ENCODE measurements around the gene SERPINB1. TPM values are rescaled to one million over a fixed set of nuclear protein-coding genes. Genes with fewer than 3 reads are reported as not detected.

SERPINB1 gene
- total RNA-seq, 4 donors from 2014 or later, result 284 to 1,204 (median 702) TPM

DNA sequence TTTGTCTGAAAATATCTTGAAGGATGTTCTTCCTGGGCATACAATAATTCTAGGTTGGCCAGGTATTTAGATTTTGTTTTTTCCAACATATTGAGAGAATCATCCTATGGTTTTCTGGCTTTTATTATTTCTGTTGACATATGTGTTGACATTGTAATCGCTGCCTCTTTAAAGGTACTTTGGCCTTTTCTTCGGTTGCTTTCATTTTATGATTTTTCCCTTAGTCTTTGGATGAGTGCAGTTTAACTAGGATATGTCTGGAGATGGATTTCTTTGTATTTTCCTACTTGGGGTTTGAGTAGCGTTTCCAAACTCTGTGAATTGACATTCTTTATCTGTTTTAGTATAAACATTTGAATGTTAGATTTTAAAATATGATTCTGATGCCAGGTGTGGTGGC, 11.5 kb downstream of the SERPINB1 start:
- no peaks in the 10 kb centered on the region for H3K9me3 ChIP-seq
- H3K27ac ChIP-seq, result peak overlapping the region in 1 of 4 donors; percentile 10
- 93% methylated on average over 3 of the region's 3 CpGs for WGBS, 2 donors
- intact Hi-C loops (cut with DNase I), result no loop called here
- peaks cover 0 to 15% (median 0%) of the 10 kb centered on the region in 3 donors for H3K4me1 ChIP-seq
- no peak overlapping the region for H3K4me3 ChIP-seq
- H3K36me3 ChIP-seq, result peaks cover 0 to 39% (median 6%) of the 10 kb centered on the region in 3 donors
- no peaks in the 10 kb centered on the region for H3K27me3 ChIP-seq
- TF ChIP-seq POLR2A (IDR thresholded peaks at IDR 0.05), result no peak
- TF ChIP-seq, protein P1, sequence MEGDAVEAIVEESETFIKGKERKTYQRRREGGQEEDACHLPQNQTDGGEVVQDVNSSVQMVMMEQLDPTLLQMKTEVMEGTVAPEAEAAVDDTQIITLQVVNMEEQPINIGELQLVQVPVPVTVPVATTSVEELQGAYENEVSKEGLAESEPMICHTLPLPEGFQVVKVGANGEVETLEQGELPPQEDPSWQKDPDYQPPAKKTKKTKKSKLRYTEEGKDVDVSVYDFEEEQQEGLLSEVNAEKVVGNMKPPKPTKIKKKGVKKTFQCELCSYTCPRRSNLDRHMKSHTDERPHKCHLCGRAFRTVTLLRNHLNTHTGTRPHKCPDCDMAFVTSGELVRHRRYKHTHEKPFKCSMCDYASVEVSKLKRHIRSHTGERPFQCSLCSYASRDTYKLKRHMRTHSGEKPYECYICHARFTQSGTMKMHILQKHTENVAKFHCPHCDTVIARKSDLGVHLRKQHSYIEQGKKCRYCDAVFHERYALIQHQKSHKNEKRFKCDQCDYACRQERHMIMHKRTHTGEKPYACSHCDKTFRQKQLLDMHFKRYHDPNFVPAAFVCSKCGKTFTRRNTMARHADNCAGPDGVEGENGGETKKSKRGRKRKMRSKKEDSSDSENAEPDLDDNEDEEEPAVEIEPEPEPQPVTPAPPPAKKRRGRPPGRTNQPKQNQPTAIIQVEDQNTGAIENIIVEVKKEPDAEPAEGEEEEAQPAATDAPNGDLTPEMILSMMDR (IDR thresholded peaks at IDR 0.05), result no peak
- no peak for DNase-seq

DNA sequence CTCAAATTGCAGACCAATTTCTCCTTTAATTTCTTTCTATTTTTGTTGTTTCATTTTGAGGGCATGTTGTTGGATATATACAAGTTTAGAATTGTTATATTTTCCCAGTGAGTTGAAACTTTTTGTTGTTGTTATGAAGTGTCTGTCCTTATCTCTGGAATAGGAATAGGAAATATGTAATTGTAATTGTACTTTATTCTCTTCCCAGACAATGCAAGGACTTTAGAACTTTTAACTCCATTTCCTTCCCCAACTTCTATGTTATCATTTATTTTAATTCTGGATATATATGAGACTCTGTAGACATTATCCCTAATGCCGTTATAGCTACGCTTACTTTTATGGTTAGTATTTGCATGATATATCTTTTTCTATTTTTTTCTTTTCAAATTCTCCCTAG, 12.4 kb downstream of the SERPINB1 start:
- TF ChIP-seq, protein P1 (IDR thresholded peaks at IDR 0.05), result no peak
- no peak for TF ChIP-seq POLR2A (IDR thresholded peaks at IDR 0.05)
- peaks cover 0 to 18% (median 0%) of the 10 kb centered on the region in 3 donors for H3K4me1 ChIP-seq
- no peaks in the 10 kb centered on the region for H3K9me3 ChIP-seq
- WGBS, 2 donors, result 96 to 100% methylated on average over 2 of the region's 2 CpGs
- intact Hi-C loops (cut with DNase I), result no loop called here
- peaks cover 0 to 29% (median 0%) of the 10 kb centered on the region in 3 donors for H3K36me3 ChIP-seq
- no peaks in the 10 kb centered on the region for H3K27me3 ChIP-seq
- H3K4me3 ChIP-seq, result no peak overlapping the region
- DNase-seq, result no peak
- H3K27ac ChIP-seq, result peak overlapping the region in 1 of 4 donors; percentile 3

GRCh38 chr6:2828629-2829028, 13.0 kb downstream of the SERPINB1 start:
- Histone ChIP-seq H3K4me3 (no peak overlapping the region), H3K9me3 (no peaks in the 10 kb centered on the region), H3K27me3 (no peaks in the 10 kb centered on the region), H3K36me3 (peaks cover 0 to 23% (median 0%) of the 10 kb centered on the region in 3 donors), H3K27ac (no peak overlapping the region), H3K4me1 (peaks cover 0 to 21% (median 0%) of the 10 kb centered on the region in 3 donors)
- intact Hi-C loops (cut with DNase I), result no loop called here
- WGBS, 2 donors, result 59 to 74% methylated on average over 4 of the region's 4 CpGs
- no peak for DNase-seq
- TF ChIP-seq POLR2A (IDR thresholded peaks at IDR 0.05), result no peak
- TF ChIP-seq, protein P1 (IDR thresholded peaks at IDR 0.05), result no peak

GRCh38 chr6:2827142-2827541, 14.5 kb downstream of the SERPINB1 start:
- Histone ChIP-seq H3K36me3 (peaks cover 0 to 8% (median 0%) of the 10 kb centered on the region in 3 donors), H3K4me3 (no peak overlapping the region), H3K4me1 (peaks cover 0 to 31% (median 0%) of the 10 kb centered on the region in 3 donors), H3K27ac (peak overlapping the region in 1 of 4 donors; percentile 35), H3K9me3 (no peaks in the 10 kb centered on the region), H3K27me3 (no peaks in the 10 kb centered on the region)
- 80 to 84% methylated on average over 6 of the region's 6 CpGs for WGBS, 2 donors
- no peak for DNase-seq
- intact Hi-C loops (cut with DNase I), result no loop called here
- TF ChIP-seq, protein P1 (IDR thresholded peaks at IDR 0.05), result no peak
- TF ChIP-seq POLR2A (IDR thresholded peaks at IDR 0.05), result no peak

- Histone ChIP-seq H3K4me3 (no peak overlapping the region), H3K27me3 (no peaks in the 10 kb centered on the region), H3K4me1 (peaks cover 0 to 33% (median 0%) of the 10 kb centered on the region in 3 donors), H3K36me3 (no peaks in the 10 kb centered on the region), H3K27ac (peak overlapping the region in 2 of 4 donors; percentile 1 to 35), H3K9me3 (no peaks in the 10 kb centered on the region)
- intact Hi-C loops (cut with DNase I), result no loop called here
- no peak for DNase-seq
- TF ChIP-seq POLR2A (IDR thresholded peaks at IDR 0.05), result no peak
- TF ChIP-seq, protein P1 (IDR thresholded peaks at IDR 0.05), result no peak
- WGBS, 2 donors, result 77 to 80% methylated on average over 2 of the region's 2 CpGs
Observed at GRCh38 chr6:2826131-2826530, 15.5 kb downstream of the SERPINB1 start.

Data from esophagus squamous epithelium (tissue), 5 donors.